ENCODE measurements around the gene SLC44A3. TPM values are rescaled to one million over a fixed set of nuclear protein-coding genes. Genes with fewer than 3 reads are reported as not detected.

The SLC44A3 gene
- total and polyA plus RNA-seq, 2 of the 13 experiments (the other 11 are each of a cell fraction or from before 2014, with no cell fraction given), result 6.8 to 14.1 TPM

GRCh38 chr1:94863919-94864318 lies 43.8 kb downstream of the SLC44A3 start (continued):
- peak; percentile 27; the same call in 1 of the 2 replicates for TF ChIP-seq ARID5B (CRISPR knock-in tag; IDR thresholded peaks at IDR 0.05)

- no peak for FAIRE-seq
- no peak for DNase-seq (ENCODE audit: low spot score)
- no peaks in the 10 kb centered on the region for H3K79me2 ChIP-seq (ENCODE audit: insufficient read depth, low read length)
- ChIA-PET POLR2A (no interaction called here), CTCF (ENCODE audit: low intra/inter-chr PET ratio, low total read pairs) (no interaction called here)
- no peak for ATAC-seq
- H2AFZ ChIP-seq (ENCODE audit: low read length), result no peak overlapping the region
- H3K27me3 ChIP-seq (ENCODE audit: control insufficient read depth in 1 of 2, insufficient read depth in 2 of 2, low read length in 2 of 2), result no peaks in the 10 kb centered on the region
- intact Hi-C loops (cut with micrococcal nuclease; ENCODE audit: unreplicated experiment) (no loop called here), in situ Hi-C loops (cut with HindIII; ENCODE audit: extremely low pct_ligation_motif_present, low pct_unique_long_range_greater_than_20kb) (loop anchor here (25.0 kb wide), 1 partner anchor 372 kb away; the partner anchor contains the start of gene RWDD3)
- no peak overlapping the region for H3K27ac ChIP-seq (ENCODE audit: extremely low read length, insufficient read depth, low read length)
- H3K9ac ChIP-seq (ENCODE audit: insufficient read depth, low read depth, low read length), result no peak overlapping the region
- no peaks in the 10 kb centered on the region for H4K20me1 ChIP-seq (ENCODE audit: insufficient read depth, low read length)
- BruUV-seq (replicated peaks), result no TSS peak
- no peak overlapping the region for H3K4me2 ChIP-seq (ENCODE audit: low read depth, low read length)
- peaks cover 0 to 4% of the 10 kb centered on the region in 2 experiments; a peak in 2 of 5 replicates for H3K36me3 ChIP-seq (replicated peaks in 1 of 2; ENCODE audit: control insufficient read depth in 1 of 2, insufficient read depth in 2 of 2, low read length in 2 of 2)
- WGBS (ENCODE audit: low lambda C conversion rate), result 86% methylated on average over 9 of the region's 9 CpGs
- H3K4me3 ChIP-seq (replicated peaks in 1 of 3; ENCODE audit: insufficient read depth in 1 of 3, low read depth in 2 of 3, low read length in 3 of 3), result no peak overlapping the region
- no peaks in the 10 kb centered on the region for H3K9me3 ChIP-seq (ENCODE audit: low read length)
- peaks cover 37% of the 10 kb centered on the region for H3K4me1 ChIP-seq (ENCODE audit: insufficient read depth, low read length)
- no peak for TF ChIP-seq PATZ1 (CRISPR knock-in tag; IDR thresholded peaks at IDR 0.05)
- TF ChIP-seq ZNF598 (CRISPR knock-in tag; IDR thresholded peaks at IDR 0.05; ENCODE audit: borderline replicate concordance), result no peak
- TF ChIP-seq FOXK2 (IDR thresholded peaks at IDR 0.05), result no peak
- TF ChIP-seq KMT2B (CRISPR knock-in tag; IDR thresholded peaks at IDR 0.05), result no peak
- no peak for TF ChIP-seq ZNF710 (CRISPR knock-in tag; IDR thresholded peaks at IDR 0.05; ENCODE audit: borderline replicate concordance)
- no peak for TF ChIP-seq LCORL (IDR thresholded peaks at IDR 0.05)
- TF ChIP-seq LCORL (CRISPR knock-in tag; IDR thresholded peaks at IDR 0.05), result no peak
- TF ChIP-seq ZNF3 (CRISPR knock-in tag; IDR thresholded peaks at IDR 0.05), result no peak
- TF ChIP-seq ZNF724P (CRISPR knock-in tag; IDR thresholded peaks at IDR 0.05; ENCODE audit: borderline replicate concordance), result no peak
- no peak for TF ChIP-seq HNRNPH1 (optimal IDR thresholded peaks at IDR 0.05; ENCODE audit: low read depth, low read length)
- TF ChIP-seq PRDM15 (CRISPR knock-in tag; IDR thresholded peaks at IDR 0.05), result no peak
These were observed 44.7 kb downstream of the SLC44A3 start for GRCh38 chr1:94864821-94865220.

Data from HepG2 (cell line).